GM18907 (cell line): ENCODE measurements around the gene MMGT1.

ENCODE experiments used
- ATAC-seq: cut with Tn5 transposase; IDR thresholded peaks from one replicate; pipeline ENCODE4 v1.9.1; 2021; ENCODE audit warnings: mild to moderate bottlenecking, moderate library complexity; ENCODE audit not compliant: unreplicated experiment

Gene MMGT1

DNA sequence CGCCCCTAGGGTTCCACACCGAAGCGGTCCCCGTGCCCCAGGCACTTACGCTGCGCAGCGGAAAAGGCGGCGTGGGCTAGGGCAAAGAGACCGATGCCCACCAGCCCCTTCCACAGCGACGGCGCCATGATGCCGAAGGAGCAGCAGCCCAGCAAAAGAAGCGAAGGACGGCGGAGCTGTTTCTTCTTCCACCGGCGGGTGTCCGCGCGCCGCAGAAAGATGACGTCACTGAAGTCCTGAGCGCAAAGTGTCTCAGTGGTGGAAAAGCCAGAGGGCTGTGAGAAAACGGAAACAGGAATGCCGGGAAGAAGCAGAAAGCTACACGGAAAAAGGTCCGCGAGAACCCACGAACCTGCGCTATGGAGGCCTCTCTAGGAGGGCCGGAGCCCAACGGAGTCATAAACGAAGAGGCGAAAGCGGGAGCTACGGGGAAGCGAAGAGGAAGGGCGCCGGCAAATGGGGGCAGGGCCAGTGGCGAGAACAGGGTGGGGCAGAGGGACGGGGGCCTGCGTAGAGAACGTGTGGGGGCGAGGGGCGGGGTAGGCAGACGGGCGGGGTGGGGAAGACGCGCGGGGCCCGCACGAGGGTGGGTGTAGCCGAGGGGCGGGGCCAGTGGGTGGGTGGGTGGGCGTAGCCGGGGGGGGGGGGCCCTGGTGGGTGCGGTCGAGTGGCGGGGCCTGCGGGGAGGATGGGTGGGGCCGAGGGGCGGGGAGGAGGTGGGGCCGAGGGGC is at the start of gene MMGT1:
Gene MMGT1 (minus strand): TSS at position 441 of the 731 bp plus-strand sequence. CDS start 313 bp downstream, at position 128.
- ATAC-seq = peak; percentile 83

DNA sequence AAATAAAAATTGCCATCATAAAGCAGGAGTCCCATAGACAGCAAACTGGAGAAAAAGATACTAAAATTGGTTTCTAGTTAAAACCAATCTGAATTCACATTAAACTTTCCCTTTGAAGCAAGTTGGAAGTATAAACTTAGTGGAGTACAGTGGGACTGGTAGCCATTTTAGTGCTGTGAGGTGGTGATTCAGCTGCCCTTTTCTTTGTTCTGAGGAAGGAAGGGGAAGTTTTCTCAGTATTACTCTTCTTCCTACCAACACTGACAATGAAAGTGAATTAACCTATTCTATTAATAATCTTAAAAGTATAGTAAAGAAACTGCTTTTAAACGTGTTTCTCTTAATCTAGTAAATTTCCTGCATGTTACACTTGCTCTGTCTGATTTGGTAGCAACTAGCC is 48.1 kb upstream of the MMGT1 start:
- ATAC-seq = no peak

DNA sequence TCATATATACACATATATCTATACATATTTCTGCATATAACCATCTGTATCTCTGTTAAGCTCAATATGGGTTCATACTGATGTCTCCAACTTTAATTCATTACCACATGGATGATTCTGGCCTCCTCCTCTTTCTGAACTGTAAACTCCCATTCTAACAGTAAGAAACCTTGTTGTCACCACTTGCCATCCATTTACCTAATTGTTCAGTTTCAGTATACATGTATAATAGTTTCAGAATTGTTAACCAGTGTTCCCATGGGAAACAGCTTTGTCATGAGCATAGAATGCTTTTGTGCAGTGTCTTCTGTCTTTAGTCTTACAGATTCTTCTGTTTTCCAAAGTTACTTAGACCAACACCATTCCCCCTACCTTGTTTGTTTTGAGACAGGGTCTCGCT is 47.4 kb upstream of the MMGT1 start:
- ATAC-seq = peak; percentile 78

DNA sequence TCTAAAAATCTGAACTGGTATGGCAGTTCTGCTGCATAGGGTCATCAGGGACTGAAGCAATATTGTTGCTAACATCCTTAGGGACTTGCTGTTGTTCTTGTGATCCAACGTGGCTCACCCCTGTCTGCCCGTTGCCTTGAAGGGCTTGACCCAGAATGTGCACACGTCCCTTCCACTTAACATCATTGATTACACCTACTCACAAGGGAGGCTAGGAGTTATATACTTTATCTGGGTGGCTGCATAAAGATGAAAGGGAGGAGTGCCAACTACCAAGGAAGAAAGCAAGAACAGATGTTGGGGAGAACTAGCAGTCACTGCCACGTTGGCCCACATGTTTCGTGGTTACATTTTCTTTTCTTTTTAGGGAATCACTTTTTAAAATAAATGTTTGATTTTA is 45.4 kb upstream of the MMGT1 start:
- no peak for ATAC-seq

DNA sequence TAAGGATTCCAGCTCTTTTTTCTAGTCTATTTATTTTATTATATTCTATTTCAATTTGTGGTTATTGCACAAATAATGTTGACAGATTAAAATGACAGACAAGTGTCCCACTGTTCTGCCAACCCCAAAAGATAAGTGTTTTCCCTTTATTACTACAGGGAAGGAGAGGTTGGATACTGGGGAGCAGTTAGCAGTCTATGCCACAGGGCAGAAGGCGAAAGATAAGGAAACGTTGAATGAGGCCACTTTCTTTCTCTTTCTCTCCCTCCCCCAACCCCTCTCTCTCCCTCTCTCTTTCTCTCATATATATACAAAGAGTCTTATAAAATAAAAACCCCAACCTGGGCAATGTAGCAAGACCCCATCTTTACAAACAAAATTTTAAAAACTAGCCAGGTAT is 43.1 kb upstream of the MMGT1 start:
- ATAC-seq = no peak

DNA sequence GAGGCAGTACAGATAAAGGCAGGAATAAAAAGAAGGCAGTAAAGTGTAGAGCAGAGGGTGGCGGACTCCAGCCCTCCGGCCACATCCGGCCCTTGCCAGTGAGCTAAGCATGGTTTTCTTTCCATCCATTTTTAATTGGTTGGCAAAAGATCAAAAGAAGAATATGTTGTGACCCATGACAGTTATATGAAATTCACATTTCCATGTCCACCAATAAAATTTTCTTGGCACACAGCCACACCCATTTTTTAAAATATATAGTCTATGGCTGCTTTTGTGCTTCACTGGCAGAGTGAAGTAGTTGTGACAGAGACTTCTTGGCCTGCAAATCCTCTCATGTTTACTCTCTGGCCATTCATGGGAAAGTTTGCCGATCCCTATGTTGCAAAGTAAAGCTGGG is 41.2 kb upstream of the MMGT1 start:
- no peak for ATAC-seq

DNA sequence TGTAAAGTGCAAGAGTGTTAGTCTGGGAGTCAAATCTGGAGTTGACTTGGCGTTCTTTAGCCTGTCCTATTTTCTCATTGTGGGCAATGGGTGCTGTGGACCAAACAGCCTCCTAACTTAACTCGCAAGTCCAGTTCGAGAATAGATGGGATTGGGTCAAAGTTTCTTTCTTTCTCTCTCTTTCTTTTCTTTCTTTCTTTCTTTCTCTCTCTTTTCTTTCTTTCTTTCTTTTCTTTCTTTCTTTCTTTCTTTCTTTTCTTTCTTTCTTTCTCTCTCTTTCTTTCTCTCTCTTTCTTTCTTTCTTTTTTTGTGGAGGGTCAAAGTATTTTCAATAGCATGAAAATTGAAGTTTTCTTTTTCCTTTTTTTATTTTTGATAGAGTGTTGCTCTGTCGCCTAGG is 14.5 kb upstream of the MMGT1 start:
- ATAC-seq = no peak

DNA sequence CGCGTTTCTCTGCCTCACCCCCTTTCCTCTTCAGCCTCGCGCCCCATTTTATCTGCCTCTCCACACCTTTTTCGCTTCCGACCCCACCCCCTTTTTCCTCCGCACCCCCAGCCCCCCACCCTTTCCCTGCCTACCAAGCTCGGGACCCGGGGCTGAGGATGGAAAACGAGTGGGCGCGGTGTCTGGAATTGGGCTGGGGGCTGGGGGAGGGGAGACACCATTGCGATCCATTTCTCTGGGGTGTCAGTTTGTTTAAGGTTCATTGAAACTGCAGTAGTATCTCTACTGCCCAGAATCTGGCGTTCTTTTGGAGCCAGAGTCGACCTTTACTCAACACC is 12.2 kb upstream of the MMGT1 start:
- ATAC-seq = no peak

DNA sequence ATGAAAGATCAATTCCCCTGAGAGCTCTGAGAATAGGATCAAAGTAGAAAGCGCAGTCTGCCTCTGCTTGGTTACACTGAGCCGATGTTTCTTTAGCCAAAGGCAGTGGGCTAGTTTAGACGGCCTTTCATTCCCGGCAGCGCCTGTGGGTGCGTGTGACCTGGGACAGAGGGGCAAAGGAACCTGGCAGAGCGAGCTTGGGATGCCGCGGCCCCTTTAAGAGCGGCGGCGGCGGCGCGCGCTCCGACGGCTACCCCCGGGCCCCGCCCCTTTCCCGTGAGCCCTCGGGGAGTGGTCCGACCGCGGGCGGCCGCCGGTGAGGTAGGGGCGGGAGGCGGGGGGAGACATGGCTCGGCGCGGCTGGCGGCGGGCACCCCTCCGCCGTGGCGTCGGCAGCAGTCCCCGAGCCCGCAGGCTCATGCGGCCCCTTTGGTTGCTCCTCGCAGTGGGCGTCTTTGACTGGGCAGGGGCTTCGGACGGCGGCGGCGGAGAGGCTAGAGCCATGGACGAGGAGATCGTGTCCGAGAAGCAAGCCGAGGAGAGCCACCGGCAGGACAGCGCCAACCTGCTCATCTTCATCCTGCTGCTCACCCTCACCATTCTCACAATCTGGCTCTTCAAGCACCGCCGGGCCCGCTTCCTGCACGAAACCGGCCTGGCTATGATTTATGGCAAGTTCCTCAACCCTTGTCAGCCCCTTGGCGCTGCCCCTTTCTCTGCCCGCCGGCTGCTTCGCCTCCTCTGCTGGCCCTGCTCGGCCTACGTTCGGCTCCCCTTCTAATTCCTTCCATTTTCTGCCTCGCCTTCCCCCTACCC is 11.6 kb upstream of the MMGT1 start, which contains the start of gene SLC9A6:
Gene SLC9A6 (plus strand): TSS at position 279 of the 816 bp plus-strand sequence. CDS start 224 bp downstream, at position 503.
- ATAC-seq = peak; percentile 90

DNA sequence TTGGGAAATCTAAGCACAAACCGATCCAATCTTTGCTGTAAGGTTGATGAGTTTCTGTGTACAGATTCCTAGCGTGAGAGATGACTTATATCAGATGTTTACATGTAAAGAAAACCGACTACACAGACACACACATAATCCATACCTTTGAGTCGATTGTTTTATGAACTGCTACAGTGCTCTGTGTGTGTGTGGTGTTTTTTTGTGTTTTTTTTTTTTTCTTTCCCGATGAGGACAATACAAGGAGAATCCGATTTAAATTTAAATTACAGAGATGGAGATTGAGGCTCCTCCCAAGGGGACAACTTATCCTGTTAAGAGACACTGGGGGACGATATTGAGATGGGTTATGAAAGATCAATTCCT is 11.0 kb upstream of the MMGT1 start:
- ATAC-seq = peak; percentile 29

DNA sequence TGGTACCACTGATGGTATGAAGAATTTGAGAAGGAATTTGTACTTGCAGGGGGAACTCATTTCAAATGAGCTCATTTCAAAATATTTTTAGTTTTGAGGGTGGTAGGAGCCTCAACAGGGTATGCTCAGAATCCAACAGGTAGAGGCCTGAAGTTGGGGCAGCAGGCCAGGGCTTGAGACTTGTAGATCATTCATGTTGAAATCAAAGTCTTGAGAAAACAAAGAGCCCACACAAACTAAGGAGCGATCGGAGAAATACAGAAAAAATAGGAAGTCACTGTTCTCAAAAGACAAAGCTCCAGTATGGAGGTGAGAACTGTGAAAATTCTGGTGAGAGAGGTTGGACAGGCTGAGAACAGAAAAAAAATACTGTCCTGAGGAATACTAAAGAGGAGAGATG is 10.5 kb upstream of the MMGT1 start:
- ATAC-seq = no peak

DNA sequence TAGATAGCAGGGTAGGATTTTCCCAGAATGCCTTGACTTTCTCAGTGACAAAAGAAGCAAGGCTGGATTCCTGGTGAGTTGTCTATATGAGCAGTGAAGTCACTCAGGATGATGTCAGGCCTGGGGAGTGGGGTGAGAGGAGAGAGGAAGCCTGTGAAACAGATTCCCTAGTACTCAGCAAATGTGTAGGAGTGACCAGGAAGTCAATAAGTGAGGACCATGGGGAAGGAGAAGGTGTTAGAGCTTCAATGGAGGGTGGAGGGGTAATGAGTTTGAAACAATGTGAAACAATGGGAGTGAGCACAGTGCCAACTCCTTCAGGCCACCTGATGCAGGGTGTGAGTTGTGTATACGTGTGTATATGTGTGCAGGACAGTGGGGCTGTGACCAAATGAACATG is 9.1 kb upstream of the MMGT1 start:
- no peak for ATAC-seq

DNA sequence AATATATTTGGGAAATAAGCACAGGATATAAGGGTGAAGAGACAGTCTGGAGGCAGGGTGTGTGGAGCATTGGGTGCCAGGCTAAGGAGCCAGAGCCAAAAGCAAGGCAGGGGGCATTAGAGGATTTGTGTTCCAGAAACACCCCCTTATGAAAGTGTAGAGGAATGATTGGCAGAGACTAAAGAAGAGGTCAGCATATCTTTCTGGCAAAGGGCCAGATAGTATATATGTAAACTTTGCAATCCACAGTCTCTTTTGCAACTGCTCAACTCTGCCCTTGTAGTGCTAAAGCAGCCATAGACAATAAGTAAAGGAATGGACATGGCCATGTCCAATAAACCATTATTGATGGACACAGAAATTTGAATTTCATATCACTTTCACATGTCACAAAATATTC is 7.9 kb upstream of the MMGT1 start:
- ATAC-seq = no peak

DNA sequence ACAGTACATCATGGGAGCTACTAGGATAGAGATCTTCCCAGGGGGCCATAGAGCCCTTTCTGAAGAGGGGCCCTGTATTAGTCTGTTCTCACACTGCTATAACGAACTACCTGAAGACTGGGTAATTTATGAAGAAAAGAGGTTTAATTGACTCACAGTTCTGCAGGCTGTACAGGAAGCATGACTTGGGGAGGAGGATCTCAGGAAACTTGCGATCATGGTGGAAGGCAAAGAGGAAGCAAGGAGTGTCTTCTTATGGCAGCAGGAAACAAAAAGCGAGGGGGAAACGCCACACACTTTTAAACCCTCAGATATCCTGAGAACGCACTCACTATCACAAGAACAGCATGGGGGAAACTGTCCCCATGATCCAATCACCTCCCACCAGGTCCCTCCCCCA is 7.2 kb upstream of the MMGT1 start:
- no peak for ATAC-seq

DNA sequence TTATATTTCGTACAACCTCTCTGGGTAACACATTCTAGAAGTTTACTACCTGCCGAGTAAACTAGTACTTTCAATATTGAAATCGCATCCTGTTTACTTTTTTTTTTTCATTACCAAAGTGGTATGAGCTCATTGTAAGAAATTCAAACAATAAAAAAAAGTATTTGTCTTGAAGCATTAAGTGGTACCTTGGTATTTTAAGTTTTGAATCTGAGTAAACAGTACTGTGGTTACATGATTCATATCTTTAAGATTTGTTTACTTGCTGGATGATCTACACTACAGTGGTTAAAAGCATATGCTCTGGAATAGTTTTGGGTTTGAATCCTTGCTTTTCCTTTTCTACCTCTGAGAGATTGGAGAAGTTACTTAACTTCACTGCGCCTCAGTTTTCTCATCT is 3.8 kb upstream of the MMGT1 start:
- no peak for ATAC-seq

DNA sequence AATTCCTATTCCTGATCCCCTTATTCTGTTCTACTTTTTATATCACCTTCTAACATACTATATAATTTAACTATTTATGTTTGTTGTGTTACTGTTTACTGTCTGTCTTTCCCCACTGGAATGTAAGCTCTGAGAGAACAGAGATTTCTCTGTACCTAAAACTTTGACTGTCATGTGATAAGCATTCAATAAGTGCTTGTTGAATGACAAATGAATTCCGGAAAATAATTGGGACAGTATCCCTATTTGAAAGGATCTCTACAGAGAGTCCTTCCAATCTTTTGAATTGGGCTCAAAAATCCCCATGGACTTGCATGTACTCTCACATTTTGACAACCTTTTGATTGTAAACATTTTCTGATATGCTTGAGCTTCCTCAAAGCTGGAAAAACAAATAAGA is 1.6 kb upstream of the MMGT1 start:
- ATAC-seq = no peak

DNA sequence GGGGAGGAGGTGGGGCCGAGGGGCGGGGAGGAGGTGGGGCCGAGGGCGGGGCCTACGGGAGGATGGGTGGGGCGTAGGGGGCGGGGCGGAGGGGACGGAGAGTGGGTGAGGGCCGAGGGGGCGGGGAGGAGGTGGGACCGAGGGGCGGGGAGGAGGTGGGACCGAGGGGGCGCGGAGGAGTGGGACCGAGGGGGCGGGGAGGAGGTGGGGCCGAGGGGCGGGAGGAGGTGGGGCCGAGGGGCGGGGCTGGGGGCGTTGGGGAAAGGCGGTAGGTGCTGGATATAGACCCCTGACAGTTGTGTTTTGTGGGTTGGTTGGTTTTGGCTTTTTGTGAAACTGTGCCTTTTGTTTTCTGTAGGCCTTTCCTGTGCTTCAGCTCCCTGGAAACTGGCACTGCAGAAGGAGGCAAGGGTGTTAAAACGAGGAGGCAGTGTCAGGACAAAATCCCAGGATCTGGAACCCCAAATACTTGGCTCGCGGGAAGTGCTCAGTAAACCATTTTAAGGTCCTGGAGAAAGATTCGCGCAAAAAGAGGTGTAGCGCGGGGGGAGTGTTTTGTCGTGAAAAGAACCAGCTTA is 580 bp upstream of the MMGT1 start:
- ATAC-seq = no peak

DNA sequence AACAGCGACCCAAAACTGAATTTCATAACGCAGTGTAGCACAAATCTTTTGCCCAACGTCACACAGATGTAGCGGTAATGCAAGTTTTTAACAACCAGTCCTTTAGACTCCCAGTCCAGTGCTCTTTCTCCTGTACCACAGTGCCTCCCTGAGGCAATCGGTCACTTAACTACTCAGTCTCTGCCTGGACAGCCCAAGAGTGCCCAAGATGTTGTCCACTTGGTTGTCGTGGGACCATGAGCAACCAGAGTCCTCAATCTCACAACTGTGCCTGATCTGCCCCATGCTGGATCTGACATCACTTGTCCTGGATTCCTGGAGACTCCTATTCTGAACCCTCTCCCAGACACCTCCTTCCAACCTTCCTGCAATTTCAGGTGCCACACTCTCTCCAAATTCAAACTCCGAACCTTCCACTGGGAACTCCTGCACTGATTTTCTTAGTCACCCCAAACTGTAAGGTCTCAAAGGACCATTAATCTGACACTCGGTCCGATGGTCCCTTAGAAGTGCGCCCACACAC is 702 bp downstream of the MMGT1 start:
- ATAC-seq = peak; percentile 21

DNA sequence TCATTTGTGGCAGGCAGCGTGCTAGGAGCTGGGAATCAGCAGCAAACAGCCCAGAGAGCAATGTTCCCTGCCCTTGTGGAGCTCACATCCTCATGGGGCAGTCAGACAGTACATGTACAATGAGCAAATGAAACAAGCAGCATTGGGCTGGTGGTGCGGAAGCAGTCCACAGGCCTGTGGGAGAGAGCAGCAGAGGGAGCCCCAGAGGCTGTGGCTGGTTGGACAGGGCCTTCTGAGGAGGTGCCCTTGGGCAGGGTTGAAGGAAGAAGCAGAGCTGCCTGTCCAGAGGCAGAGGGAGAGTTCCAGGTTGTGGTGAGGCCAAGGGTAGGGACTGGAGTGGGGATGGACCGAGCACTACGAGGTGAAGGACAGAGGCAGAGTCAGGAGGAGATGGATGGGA is 22.5 kb downstream of the MMGT1 start:
- no peak for ATAC-seq

DNA sequence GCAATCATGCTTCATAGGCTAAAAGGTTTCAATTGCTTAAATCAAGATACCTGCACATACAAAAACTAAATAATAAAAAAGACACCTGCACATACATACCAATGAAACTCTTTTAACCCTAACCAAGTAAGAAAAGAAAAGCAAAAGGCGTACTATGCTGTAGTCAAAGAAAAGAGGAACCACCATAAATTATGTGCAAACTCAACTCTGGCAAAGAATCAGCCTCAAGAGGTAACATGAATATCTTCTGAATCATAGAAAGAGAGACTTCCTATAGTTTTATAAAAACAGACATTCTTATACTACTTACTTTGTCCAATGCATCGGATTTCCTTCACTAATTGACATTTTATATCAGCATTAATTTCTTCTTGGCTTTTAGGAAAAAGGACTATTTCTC is 29.3 kb downstream of the MMGT1 start:
- ATAC-seq = no peak

DNA sequence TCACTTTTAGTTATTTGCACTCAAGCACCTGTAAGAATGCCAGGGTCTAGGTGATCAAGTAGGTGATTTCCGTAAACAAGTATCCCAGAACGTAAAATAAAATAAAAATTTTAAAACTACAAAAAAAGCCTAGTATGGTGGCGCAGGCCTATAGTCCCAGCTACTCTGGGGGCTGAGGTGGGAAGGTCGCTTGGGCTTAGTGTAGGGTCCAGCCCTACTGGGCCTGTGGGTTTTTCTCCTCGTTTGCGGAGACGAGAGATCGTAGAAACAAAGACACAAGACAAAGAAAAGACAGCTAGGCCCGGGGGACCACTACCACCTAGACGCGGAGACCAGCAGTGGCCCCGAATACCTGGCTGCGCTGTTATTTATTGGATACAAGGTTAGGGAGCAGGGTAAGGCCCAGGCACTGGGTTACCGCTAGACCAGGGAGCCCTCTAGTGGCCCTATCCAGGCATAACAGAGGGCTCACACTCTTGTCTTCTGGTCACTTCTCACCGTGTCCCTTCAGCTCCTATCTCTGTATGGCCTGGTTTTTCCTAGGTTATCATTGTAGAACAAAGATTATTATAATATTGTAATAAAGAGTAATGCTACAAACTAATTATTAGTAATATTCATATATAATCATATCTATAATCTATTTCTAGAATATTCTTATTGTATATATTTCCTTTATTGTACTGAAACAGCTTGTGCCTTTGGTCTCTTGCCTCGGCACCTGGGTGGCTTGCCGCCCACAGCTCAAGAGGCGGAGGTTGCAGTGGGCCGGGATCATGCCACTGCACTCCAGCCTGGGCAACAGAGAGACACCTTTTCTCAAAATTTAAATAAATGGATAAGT is 41.9 kb downstream of the MMGT1 start:
- peak; percentile 77 for ATAC-seq
